Keratinocyte (primary cell): ENCODE results near the gene FBXO42.

Source experiments
- CTCF ChIP-seq, 3 experiments: IDR thresholded peaks in 1 of 3; conservative IDR thresholded peaks in 1 of 3; optimal IDR thresholded peaks in 1 of 3; 2 replicates in 2 of 3; 3 replicates in 1 of 3; pipeline versions ENCODE3 to v1.5.1; 2011; ENCODE audit warnings: low read length in 3 of 3, mild to moderate bottlenecking in 3 of 3, moderate library complexity in 2 of 3, control low read depth in 1 of 3, inconsistent platforms in 1 of 3; ENCODE audit not compliant: insufficient read depth in 2 of 3; ENCODE audit errors: extremely low read depth in 1 of 3
- EZH2 ChIP-seq: IDR thresholded peaks from one replicate; pipeline ENCODE4 v1.6.1; 2012; ENCODE audit warnings: inconsistent platforms, mild to moderate bottlenecking, low read length, moderate library complexity

GRCh38 chr1:16205891-16206546 lies 146.3 kb downstream of the FBXO42 start:
- no peak for TF ChIP-seq CTCF (optimal IDR thresholded peaks at IDR 0.05 in 1 of 3, IDR thresholded peaks at IDR 0.05 in 1 of 3, conservative IDR thresholded peaks at IDR 0.05 in 1 of 3; ENCODE audit: extremely low read depth in 1 of 3, insufficient read depth in 2 of 3, low read length in 3 of 3)
- TF ChIP-seq EZH2 = no peak
